Heart left ventricle (tissue), 13 donors: ENCODE data around the gene AFAP1.

Source experiments
- POLR2A ChIP-seq, 2 donors: fragments of 450-650 bp; IDR thresholded peaks; one replicate each; pipeline ENCODE4 v1.6.1; 2017; ENCODE audit warnings: antibody characterized with exemption in 2 of 2, mild to moderate bottlenecking in 2 of 2, moderate library complexity in 2 of 2
- TF ChIP-seq, protein P1 (sequence below), 12 donors: fragments of 200-600 bp; sonication (generic) in 4 of 12; IDR thresholded peaks; one replicate each; pipeline versions ENCODE4 v1.5.0 to v1.8.0; 2018 to 2022; ENCODE audit warnings: antibody characterized with exemption in 12 of 12, mild to moderate bottlenecking in 5 of 12
- donor health status: ischemic (EF 13 %, LVEDD 7.1; RV severe dilation, severe dysfunction).
- donor health status: DM: no; HTN: yes; CAD: no.
- donor health status: DM: no; HTN: no; CAD: no.
- donor health status: ischemic (EF 25% LVEDD 6.9; RV normal size, moderate dysfunction).
- donor health status: ischemic (EF 25% LVEDD 5.7; RV mildly dilated, moderate dysfunction).
- donor health status: ischemic (EF 35%, LVEDD 5.7; RV mildly dilated, moderate dysfunction).
- donor health status: nonischemic (EF 11% LVEDD 7.7; RV severe dilation, severe dysfunction).
- donor health status: DM: yes; HTN: yes; CAD: no.
- donor health status: PGD.
- donor health status: ischemic (EF 29% LVEDD 5.4; RV normal size, mild dysfunction).
- donor health status: nonischemic (EF 23%, LVEDD 6.1; RV moderate dilation, normal function).

DNA sequence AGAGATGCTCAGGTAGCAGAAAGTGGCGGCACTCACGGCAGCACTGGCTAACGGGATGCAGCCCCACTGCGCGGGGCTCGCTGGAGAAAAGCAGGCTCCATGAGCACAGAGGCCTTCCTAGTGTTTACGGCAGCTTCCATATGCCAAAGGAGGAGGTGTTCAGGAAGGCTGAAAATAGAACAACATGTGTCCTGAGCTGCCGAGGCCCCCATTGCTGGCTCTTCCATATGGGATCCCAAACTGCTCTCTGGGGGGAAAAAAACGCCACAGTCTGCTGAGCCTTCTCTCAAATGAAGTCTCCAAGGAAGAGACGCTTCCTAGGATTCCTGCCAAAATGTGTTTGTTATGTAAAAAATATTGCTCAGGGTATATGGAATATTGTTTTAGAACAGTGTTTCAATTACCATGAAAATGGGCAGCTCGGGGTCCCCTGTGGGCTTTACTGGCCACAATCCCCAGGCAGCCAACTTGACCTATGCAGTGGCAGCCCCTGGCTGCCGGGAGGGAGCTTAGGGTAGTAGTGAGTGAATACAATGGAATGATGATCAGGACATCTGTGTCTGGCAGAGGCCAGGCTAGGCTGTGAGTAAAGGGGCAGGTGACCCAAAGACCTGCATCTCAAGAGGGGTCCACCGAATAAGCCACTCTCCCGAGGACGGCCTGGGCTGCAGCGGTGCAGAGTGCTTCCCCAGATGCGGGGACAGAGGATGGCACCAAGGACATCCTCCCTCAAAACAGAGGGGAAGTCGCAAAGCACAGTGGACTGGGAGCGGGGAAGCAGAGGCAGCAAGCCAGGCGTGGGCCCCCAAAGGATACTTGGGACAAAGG, 170.1 kb downstream of the AFAP1 start:
- TF ChIP-seq, protein P1, sequence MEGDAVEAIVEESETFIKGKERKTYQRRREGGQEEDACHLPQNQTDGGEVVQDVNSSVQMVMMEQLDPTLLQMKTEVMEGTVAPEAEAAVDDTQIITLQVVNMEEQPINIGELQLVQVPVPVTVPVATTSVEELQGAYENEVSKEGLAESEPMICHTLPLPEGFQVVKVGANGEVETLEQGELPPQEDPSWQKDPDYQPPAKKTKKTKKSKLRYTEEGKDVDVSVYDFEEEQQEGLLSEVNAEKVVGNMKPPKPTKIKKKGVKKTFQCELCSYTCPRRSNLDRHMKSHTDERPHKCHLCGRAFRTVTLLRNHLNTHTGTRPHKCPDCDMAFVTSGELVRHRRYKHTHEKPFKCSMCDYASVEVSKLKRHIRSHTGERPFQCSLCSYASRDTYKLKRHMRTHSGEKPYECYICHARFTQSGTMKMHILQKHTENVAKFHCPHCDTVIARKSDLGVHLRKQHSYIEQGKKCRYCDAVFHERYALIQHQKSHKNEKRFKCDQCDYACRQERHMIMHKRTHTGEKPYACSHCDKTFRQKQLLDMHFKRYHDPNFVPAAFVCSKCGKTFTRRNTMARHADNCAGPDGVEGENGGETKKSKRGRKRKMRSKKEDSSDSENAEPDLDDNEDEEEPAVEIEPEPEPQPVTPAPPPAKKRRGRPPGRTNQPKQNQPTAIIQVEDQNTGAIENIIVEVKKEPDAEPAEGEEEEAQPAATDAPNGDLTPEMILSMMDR (IDR thresholded peaks at IDR 0.05): no peak
- TF ChIP-seq POLR2A (IDR thresholded peaks at IDR 0.05): no peak
